ENCODE results near the gene KCNG3.

GRCh38 chr2:42504364-42505230 lies 10.8 kb upstream of the KCNG3 start:
- TF ChIP-seq POLR2A (IDR thresholded peaks at IDR 0.05) (no peak), EP300 (IDR thresholded peaks at IDR 0.05) (no peak), CTCF (IDR thresholded peaks at IDR 0.05) (no peak)
